Neural progenitor cell (in vitro differentiated cells): ENCODE measurements around the gene TBXAS1.

Source experiments
- CTCF ChIP-seq: fragments of 200-600 bp; sonication (generic); IDR thresholded peaks from 2 replicates; pipeline ENCODE4 v1.5.1; 2017; ENCODE audit warnings: antibody characterized with exemption, mild to moderate bottlenecking
- EZH2 ChIP-seq: fragments of 200-600 bp; sonication (generic); IDR thresholded peaks from 2 replicates; pipeline ENCODE4 v1.6.1; 2017; ENCODE audit warnings: antibody characterized with exemption, mild to moderate bottlenecking, moderate library complexity
- EZH2phosphoT487 ChIP-seq: fragments of 200-600 bp; sonication (generic); IDR thresholded peaks from 2 replicates; pipeline ENCODE4 v1.6.1; 2017; ENCODE audit warnings: antibody characterized with exemption

GRCh38 chr7:139944248-139944647 is 115.2 kb downstream of the TBXAS1 start:
- no peak for TF ChIP-seq CTCF
- no peak for TF ChIP-seq EZH2phosphoT487
- no peak for TF ChIP-seq EZH2
